ENCODE results near the gene CNTNAP2.

DNA sequence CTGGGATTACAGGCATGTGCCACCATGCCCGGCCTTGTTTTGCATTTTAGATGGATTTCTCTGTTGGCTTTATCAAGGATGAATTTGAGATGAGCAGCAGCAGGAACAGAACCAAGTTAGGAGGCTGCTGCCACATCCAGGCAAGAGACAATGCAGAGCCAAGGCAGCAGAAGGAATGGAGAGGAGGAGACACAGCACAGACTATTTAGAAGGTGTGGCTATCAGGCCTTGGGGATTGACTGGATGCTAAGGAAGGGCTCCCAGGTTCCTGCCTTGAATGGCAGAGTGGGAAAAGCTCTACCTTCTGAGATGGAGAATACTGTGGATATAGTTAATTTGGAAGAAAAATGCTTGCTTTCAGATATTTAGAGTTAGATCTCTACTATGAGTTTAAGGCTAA lies 1989.3 kb downstream of the CNTNAP2 start:
- TF ChIP-seq, protein P1, sequence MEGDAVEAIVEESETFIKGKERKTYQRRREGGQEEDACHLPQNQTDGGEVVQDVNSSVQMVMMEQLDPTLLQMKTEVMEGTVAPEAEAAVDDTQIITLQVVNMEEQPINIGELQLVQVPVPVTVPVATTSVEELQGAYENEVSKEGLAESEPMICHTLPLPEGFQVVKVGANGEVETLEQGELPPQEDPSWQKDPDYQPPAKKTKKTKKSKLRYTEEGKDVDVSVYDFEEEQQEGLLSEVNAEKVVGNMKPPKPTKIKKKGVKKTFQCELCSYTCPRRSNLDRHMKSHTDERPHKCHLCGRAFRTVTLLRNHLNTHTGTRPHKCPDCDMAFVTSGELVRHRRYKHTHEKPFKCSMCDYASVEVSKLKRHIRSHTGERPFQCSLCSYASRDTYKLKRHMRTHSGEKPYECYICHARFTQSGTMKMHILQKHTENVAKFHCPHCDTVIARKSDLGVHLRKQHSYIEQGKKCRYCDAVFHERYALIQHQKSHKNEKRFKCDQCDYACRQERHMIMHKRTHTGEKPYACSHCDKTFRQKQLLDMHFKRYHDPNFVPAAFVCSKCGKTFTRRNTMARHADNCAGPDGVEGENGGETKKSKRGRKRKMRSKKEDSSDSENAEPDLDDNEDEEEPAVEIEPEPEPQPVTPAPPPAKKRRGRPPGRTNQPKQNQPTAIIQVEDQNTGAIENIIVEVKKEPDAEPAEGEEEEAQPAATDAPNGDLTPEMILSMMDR (IDR thresholded peaks at IDR 0.05) = no peak
- no peak for TF ChIP-seq POLR2A (IDR thresholded peaks at IDR 0.05)

Measured in testis (tissue), 2 donors.